GM13976 (cell line): ENCODE results near the gene MEIS2.

Source experiments
- DNase-seq: peaks from one replicate; pipeline ENCODE4 v3.0.0; 2012; ENCODE audit warnings: low spot score
- CTCF ChIP-seq: IDR thresholded peaks from 2 replicates; pipeline ENCODE4 v1.5.1; 2012; ENCODE audit warnings: borderline replicate concordance, mild to moderate bottlenecking; ENCODE audit not compliant: insufficient read depth; ENCODE audit errors: extremely low read depth, missing control alignments, control extremely low read depth
- in situ Hi-C: fragments of 300-500 bp; cut with MboI; formaldehyde crosslinking; loops from one replicate; pipeline ENCODE4 v1.12.0; 2022; ENCODE audit warnings: low sequenced_read_pairs, mixed read lengths, inconsistent platforms; ENCODE audit not compliant: unreplicated experiment

MEIS2 gene

GRCh38 chr15:36880224-36880912 lies 220.0 kb downstream of the MEIS2 start:
- in situ Hi-C loops = loop anchor here (10.0 to 25.0 kb wide), 2 partner anchors 224 to 1007 kb away; partner anchors contain the start of gene MEIS2
- no peak for TF ChIP-seq CTCF
- DNase-seq = no peak

GRCh38 chr15:36879568-36880222 lies 220.7 kb downstream of the MEIS2 start:
- DNase-seq = no peak
- in situ Hi-C loops = loop anchor here (10.0 to 25.0 kb wide), 2 partner anchors 225 to 1008 kb away; partner anchors contain the start of gene MEIS2
- TF ChIP-seq CTCF = no peak

GRCh38 chr15:36878684-36879262 lies 221.6 kb downstream of the MEIS2 start:
- no peak for TF ChIP-seq CTCF
- no peak for DNase-seq
- in situ Hi-C loops = loop anchor here (25.0 kb wide), 1 partner anchor 1009 kb away; no protein-coding TSS in a partner anchor

GRCh38 chr15:36877796-36878683 lies 222.3 kb downstream of the MEIS2 start:
- no peak for TF ChIP-seq CTCF
- no peak for DNase-seq
- in situ Hi-C loops = loop anchor here (25.0 kb wide), 1 partner anchor 1009 kb away; no protein-coding TSS in a partner anchor

GRCh38 chr15:36877294-36877693 lies 223.1 kb downstream of the MEIS2 start:
- in situ Hi-C loops = loop anchor here (25.0 kb wide), 1 partner anchor 1010 kb away; no protein-coding TSS in a partner anchor
- DNase-seq = no peak
- TF ChIP-seq CTCF = no peak
